WERI-Rb-1 (cell line): ENCODE measurements around the gene PLPP7.
"Not testable (repeated sequence)": the region's sequence is repeated elsewhere in the genome, so short reads cannot be mapped to it uniquely, and the experiment has no call there.

Source experiments
- DNase-seq: peaks from one replicate; pipeline ENCODE4 v3.0.0-alpha.2; 2020
- H3K27ac ChIP-seq: fragments of 250-450 bp; sonication (Bioruptor Pico); 2 replicates; pipeline ENCODE4 v1.5.1; 2020; ENCODE audit warnings: mild to moderate bottlenecking, moderate library complexity
- H3K27me3 ChIP-seq: fragments of 250-450 bp; sonication (Bioruptor Pico); 2 replicates; pipeline ENCODE4 v1.5.1; 2021; ENCODE audit warnings: mild to moderate bottlenecking, low read depth, moderate library complexity; ENCODE audit not compliant: insufficient read depth, severe bottlenecking
- H3K36me3 ChIP-seq: fragments of 250-450 bp; sonication (Bioruptor Pico); 2 replicates; pipeline ENCODE4 v1.5.1; 2020; ENCODE audit warnings: mild to moderate bottlenecking, moderate library complexity
- H3K4me3 ChIP-seq: 2 replicates; pipeline ENCODE4 v1.5.1; 2011; ENCODE audit warnings: low read depth, mild to moderate bottlenecking, control low read depth, low read length
- H3K9me3 ChIP-seq: fragments of 250-450 bp; sonication (Bioruptor Pico); 2 replicates; pipeline ENCODE4 v1.5.1; 2021; ENCODE audit warnings: mild to moderate bottlenecking, moderate library complexity; ENCODE audit not compliant: severe bottlenecking
- TF ChIP-seq, protein P1 (sequence below): IDR thresholded peaks from 2 replicates; pipeline ENCODE4 v1.5.1; 2011; ENCODE audit warnings: low read depth, mild to moderate bottlenecking, control low read depth, inconsistent platforms, low read length

PLPP7 gene

GRCh38 chr9:131329241-131329641 lies 39.7 kb downstream of the PLPP7 start:
- Histone ChIP-seq H3K36me3 (no peaks in the 10 kb centered on the region), H3K27me3 (no peaks in the 10 kb centered on the region), H3K27ac (no peak overlapping the region), H3K9me3 (no peaks in the 10 kb centered on the region), H3K4me3 (no peak overlapping the region)
- DNase-seq, result no peak
- TF ChIP-seq, protein P1, sequence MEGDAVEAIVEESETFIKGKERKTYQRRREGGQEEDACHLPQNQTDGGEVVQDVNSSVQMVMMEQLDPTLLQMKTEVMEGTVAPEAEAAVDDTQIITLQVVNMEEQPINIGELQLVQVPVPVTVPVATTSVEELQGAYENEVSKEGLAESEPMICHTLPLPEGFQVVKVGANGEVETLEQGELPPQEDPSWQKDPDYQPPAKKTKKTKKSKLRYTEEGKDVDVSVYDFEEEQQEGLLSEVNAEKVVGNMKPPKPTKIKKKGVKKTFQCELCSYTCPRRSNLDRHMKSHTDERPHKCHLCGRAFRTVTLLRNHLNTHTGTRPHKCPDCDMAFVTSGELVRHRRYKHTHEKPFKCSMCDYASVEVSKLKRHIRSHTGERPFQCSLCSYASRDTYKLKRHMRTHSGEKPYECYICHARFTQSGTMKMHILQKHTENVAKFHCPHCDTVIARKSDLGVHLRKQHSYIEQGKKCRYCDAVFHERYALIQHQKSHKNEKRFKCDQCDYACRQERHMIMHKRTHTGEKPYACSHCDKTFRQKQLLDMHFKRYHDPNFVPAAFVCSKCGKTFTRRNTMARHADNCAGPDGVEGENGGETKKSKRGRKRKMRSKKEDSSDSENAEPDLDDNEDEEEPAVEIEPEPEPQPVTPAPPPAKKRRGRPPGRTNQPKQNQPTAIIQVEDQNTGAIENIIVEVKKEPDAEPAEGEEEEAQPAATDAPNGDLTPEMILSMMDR, result no peak

DNA sequence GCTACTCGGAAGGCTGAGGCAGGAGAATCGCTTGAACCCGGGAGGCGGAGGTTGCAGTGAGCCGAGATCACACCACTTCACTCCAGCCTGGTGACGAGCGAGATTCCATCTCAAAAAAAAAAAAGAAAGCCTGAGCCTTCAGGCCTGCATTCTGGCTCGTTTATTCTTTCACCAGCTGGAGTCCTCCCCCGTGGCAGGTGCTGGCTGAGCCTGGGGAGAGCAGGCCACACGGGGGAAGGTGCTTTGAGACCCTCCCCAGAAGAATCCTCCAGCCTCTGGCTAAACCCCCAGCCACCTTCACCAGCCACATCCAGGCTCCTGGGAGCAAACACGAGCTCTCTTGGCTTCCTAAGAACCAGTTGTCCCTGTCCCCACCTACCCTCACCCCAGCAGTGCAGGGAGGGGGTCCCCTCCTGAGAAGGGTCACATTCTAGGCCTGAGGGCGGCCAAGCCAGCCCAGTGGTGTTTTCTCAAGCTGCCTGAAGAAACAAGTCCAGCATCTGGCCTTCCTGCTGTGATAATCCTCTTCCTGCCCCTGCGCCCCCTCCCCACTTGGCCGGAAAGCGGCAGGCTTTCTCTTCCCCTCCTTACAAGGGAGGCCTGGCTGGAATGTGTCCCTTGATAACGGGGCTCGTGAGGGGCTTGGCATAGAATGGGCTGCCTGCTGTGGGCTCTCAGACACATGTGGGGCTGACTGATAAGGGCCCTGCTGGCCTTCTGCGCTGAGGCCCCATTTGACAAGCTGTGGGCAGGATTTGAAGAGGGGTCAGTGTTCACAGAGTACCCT lies 41.5 kb downstream of the PLPP7 start:
- TF ChIP-seq, protein P1, result no peak
- DNase-seq, result peak; percentile 78
- Histone ChIP-seq H3K4me3 (no peak overlapping the region), H3K36me3 (no peaks in the 10 kb centered on the region), H3K27ac (peak overlapping the region; percentile 68), H3K27me3 (no peaks in the 10 kb centered on the region), H3K9me3 (no peaks in the 10 kb centered on the region)

DNA sequence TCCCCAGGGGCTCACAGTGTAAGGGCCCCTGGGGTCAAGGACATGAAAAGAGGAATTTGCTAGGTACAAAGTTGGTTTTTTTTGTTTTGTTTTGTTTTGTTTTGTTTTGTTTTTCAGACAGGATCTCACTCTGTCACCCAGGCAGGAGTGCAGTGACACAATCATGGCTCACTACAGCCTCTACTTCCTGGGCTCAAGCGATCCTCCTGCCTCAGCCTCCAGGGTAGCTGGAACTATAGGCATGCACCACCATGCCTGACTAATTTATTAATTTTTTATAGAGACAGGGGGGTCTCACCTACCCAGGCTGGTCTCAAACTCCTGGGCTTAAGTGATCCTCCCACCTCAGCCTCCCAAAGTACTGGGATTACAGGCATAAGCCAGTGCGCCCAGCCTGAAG lies 42.5 kb downstream of the PLPP7 start:
- H3K27ac ChIP-seq, H3K4me3 ChIP-seq, H3K36me3 ChIP-seq, DNase-seq, H3K9me3 ChIP-seq, H3K27me3 ChIP-seq: not testable (repeated sequence)

GRCh38 chr9:131333771-131334628 lies 44.5 kb downstream of the PLPP7 start:
- H3K4me3 ChIP-seq, result no peak overlapping the region
- H3K27me3 ChIP-seq, result no peaks in the 10 kb centered on the region
- DNase-seq, result no peak
- TF ChIP-seq, protein P1, result no peak
- no peak overlapping the region for H3K27ac ChIP-seq
- no peaks in the 10 kb centered on the region for H3K36me3 ChIP-seq
- H3K9me3 ChIP-seq, result no peaks in the 10 kb centered on the region

GRCh38 chr9:131334629-131335367 lies 45.3 kb downstream of the PLPP7 start:
- no peaks in the 10 kb centered on the region for H3K27me3 ChIP-seq
- TF ChIP-seq, protein P1, result no peak
- peak; percentile 50 for DNase-seq
- H3K27ac ChIP-seq, result no peak overlapping the region
- H3K4me3 ChIP-seq, result no peak overlapping the region
- no peaks in the 10 kb centered on the region for H3K9me3 ChIP-seq
- no peaks in the 10 kb centered on the region for H3K36me3 ChIP-seq

GRCh38 chr9:131335368-131335755 lies 45.8 kb downstream of the PLPP7 start:
- TF ChIP-seq, protein P1, result no peak
- H3K4me3 ChIP-seq, result no peak overlapping the region
- DNase-seq, result no peak
- no peaks in the 10 kb centered on the region for H3K36me3 ChIP-seq
- no peaks in the 10 kb centered on the region for H3K27me3 ChIP-seq
- H3K27ac ChIP-seq, result no peak overlapping the region
- H3K9me3 ChIP-seq, result no peaks in the 10 kb centered on the region
